ENCODE results near the gene UBE2R2.

GRCh38 chr9:33956544-33956943 lies 139.6 kb downstream of the UBE2R2 start:
- TF ChIP-seq YY1 (IDR thresholded peaks at IDR 0.05; ENCODE audit: insufficient read depth, insufficient read length) (no peak), ZNF274 (IDR thresholded peaks at IDR 0.05; ENCODE audit: low read depth, low read length) (no peak), SUZ12 (IDR thresholded peaks at IDR 0.05; ENCODE audit: extremely low read depth, insufficient read depth, insufficient read length) (no peak)
